Thymus (tissue), 2 donors: Measurements from ENCODE around the gene RAB27B. TPM values are rescaled to one million over a fixed set of nuclear protein-coding genes. Genes with fewer than 3 reads are reported as not detected.

Experiments used
- polyA plus RNA-seq: library from polyadenylated mRNA; stranded (reverse); fragments of 200-250 nt; gene quantifications from one replicate; pipeline ENCODE4 v1.2.3, GENCODE V29; 2013
- total RNA-seq: library from RNA; stranded (reverse); fragments of 120-200 nt; gene quantifications from one replicate; pipeline ENCODE4 v1.2.4, GENCODE V29; 2013
- donor health status: healthy.

The RAB27B gene
- total and polyA plus RNA-seq, 2 donors = 1.5 to 1.7 TPM

Other genes starting within 250 kb of the RAB27B start
- gene DYNAP, start 237.2 kb upstream of the RAB27B start, total RNA-seq = 0.09 TPM
- 0.14 TPM for gene DYNAP, start 237.2 kb upstream of the RAB27B start, polyA plus RNA-seq
- 0.52 TPM for gene CCDC68, start 131.0 kb downstream of the RAB27B start, total RNA-seq
- gene CCDC68, start 131.0 kb downstream of the RAB27B start, polyA plus RNA-seq = 1.8 TPM